H1 (cell line): Measurements from ENCODE around the gene MANSC4. TPM values are rescaled to one million over a fixed set of nuclear protein-coding genes. Genes with fewer than 3 reads are reported as not detected.

Experiments used
- CTCF ChIA-PET: fragments of 300-600 bp; sonication (Branson Sonifier 250); formaldehyde crosslinking; loops from one replicate; lab custom pipeline; 2021; ENCODE audit not compliant: partially characterized antibody; lab: Charles Lee
- POLR2A ChIA-PET: fragments of 300-600 bp; sonication (Branson Sonifier 250); formaldehyde crosslinking; loops from one replicate; lab custom pipeline; 2021; ENCODE audit warnings: inconsistent platforms; ENCODE audit not compliant: partially characterized antibody; lab: Charles Lee
- DNase-seq, 2 experiments: peaks; one replicate each; pipeline versions ENCODE4 v3.0.0 to v3.0.0-alpha.2; 2010 to 2022; ENCODE audit warnings: low spot score in 2 of 2, low read depth in 1 of 2, mixed read lengths in 1 of 2
- FAIRE-seq: peaks from 2 replicates; lab custom pipeline; 2011; peaks lifted over from hg19 to GRCh38; lab: Jason Lieb, UNC
- H2AFZ ChIP-seq: 2 replicates; pipeline ENCODE4 v1.8.1; 2012; ENCODE audit warnings: low read length, inconsistent platforms
- H2AK5ac ChIP-seq: 2 replicates; pipeline ENCODE4 v1.6.1; 2013; ENCODE audit warnings: low read depth, low read length
- H2BK120ac ChIP-seq: replicated peaks from 2 replicates; pipeline ENCODE3; 2013; ENCODE audit warnings: low read depth, low read length, inconsistent platforms
- H2BK12ac ChIP-seq: 2 replicates; pipeline ENCODE4 v1.6.1; 2013; ENCODE audit warnings: low read depth, low read length
- H2BK15ac ChIP-seq: 2 replicates; pipeline ENCODE4 v1.6.1; 2013; ENCODE audit warnings: low read length
- H2BK20ac ChIP-seq: 2 replicates; pipeline ENCODE4 v1.6.1; 2013; ENCODE audit warnings: low read length
- H2BK5ac ChIP-seq: 2 replicates; pipeline ENCODE4 v1.6.1; 2013; ENCODE audit warnings: low read depth, low read length
- H3K14ac ChIP-seq: 2 replicates; pipeline ENCODE4 v1.6.1; 2013; ENCODE audit warnings: inconsistent platforms; ENCODE audit not compliant: insufficient read length
- H3K18ac ChIP-seq: 2 replicates; pipeline ENCODE4 v1.6.1; 2013; ENCODE audit warnings: low read length; ENCODE audit errors: extremely low read depth
- H3K23ac ChIP-seq: 2 replicates; pipeline ENCODE4 v1.6.1; 2013; ENCODE audit warnings: inconsistent platforms; ENCODE audit not compliant: insufficient read length
- H3K23me2 ChIP-seq: 2 replicates; pipeline ENCODE4 v1.6.1; 2013; ENCODE audit warnings: low read depth, low read length
- H3K27ac ChIP-seq: 2 replicates; pipeline ENCODE4 v1.6.1; 2011; ENCODE audit warnings: low read depth, low read length, inconsistent platforms
- H3K27me3 ChIP-seq, 4 experiments: replicated peaks in 1 of 4; 1 replicate in 1 of 4; 2 replicates in 3 of 4; pipeline versions ENCODE4 v1.6.1 to v1.8.1; 2011 to 2013; ENCODE audit warnings: low read length in 3 of 4, mild to moderate bottlenecking in 3 of 4, inconsistent platforms in 2 of 4, mixed read lengths in 2 of 4, moderate library complexity in 1 of 4; ENCODE audit not compliant: control insufficient read depth in 3 of 4, insufficient read depth in 3 of 4; ENCODE audit errors: extremely low read depth in 1 of 4
- H3K36me3 ChIP-seq, 4 experiments: 2 replicates each; pipeline versions ENCODE4 v1.6.1 to v1.8.1; 2011 to 2013; ENCODE audit warnings: mild to moderate bottlenecking in 4 of 4, low read length in 3 of 4, moderate library complexity in 2 of 4, control low read depth in 1 of 4, inconsistent platforms in 1 of 4; ENCODE audit not compliant: insufficient read depth in 4 of 4, control insufficient read depth in 2 of 4
- H3K4ac ChIP-seq: replicated peaks from 2 replicates; pipeline ENCODE3; 2013; ENCODE audit warnings: low read length, low read depth, mixed read lengths, inconsistent platforms; ENCODE audit not compliant: insufficient read length
- H3K4me1 ChIP-seq, 4 experiments: replicated peaks in 1 of 4; 1 replicate in 1 of 4; 2 replicates in 3 of 4; pipeline versions ENCODE4 v1.6.1 to v1.8.1; 2011 to 2013; ENCODE audit warnings: low read length in 3 of 4, inconsistent platforms in 2 of 4, mixed read lengths in 1 of 4; ENCODE audit not compliant: insufficient read depth in 4 of 4, control insufficient read depth in 3 of 4
- H3K4me2 ChIP-seq, 2 experiments: 2 replicates each; pipeline versions ENCODE4 v1.6.1 to v1.8.1; 2011 to 2013; ENCODE audit warnings: low read depth in 2 of 2, low read length in 2 of 2, control low read depth in 1 of 2, inconsistent platforms in 1 of 2, mild to moderate bottlenecking in 1 of 2; ENCODE audit not compliant: insufficient read depth in 1 of 2
- H3K4me3 ChIP-seq, 4 experiments: fragments of 200-600, 300-600 bp in 1 of 4; sonication (generic), shearing (Covaris generic), sonication (Bioruptor Twin) in 1 of 4; 2 replicates each; pipeline versions ENCODE4 v1.5.1 to v1.8.1; 2011 to 2016; ENCODE audit warnings: low read length in 4 of 4, low read depth in 3 of 4, control low read depth in 2 of 4, inconsistent platforms in 2 of 4, mild to moderate bottlenecking in 2 of 4, mixed read lengths in 1 of 4, moderate library complexity in 1 of 4; ENCODE audit not compliant: insufficient read depth in 2 of 4; ENCODE audit errors: extremely low read depth in 1 of 4
- H3K56ac ChIP-seq: replicated peaks from 2 replicates; pipeline ENCODE3; 2013; ENCODE audit warnings: low read depth, mild to moderate bottlenecking, mixed read lengths, low read length, inconsistent platforms; ENCODE audit not compliant: insufficient read length
- H3K79me1 ChIP-seq: 2 replicates; pipeline ENCODE4 v1.6.1; 2013; ENCODE audit warnings: low read depth, low read length, control low read depth
- H3K79me2 ChIP-seq, 2 experiments: 2 replicates each; pipeline versions ENCODE4 v1.6.1 to v1.8.1; 2012 to 2013; ENCODE audit warnings: low read length in 2 of 2, mild to moderate bottlenecking in 2 of 2, inconsistent platforms in 1 of 2; ENCODE audit not compliant: insufficient read depth in 2 of 2, control insufficient read depth in 1 of 2
- H3K9ac ChIP-seq, 4 experiments: replicated peaks in 1 of 4; 1 replicate in 1 of 4; 2 replicates in 3 of 4; pipeline versions ENCODE4 v1.6.1 to v1.8.1; 2011 to 2013; ENCODE audit warnings: low read depth in 3 of 4, low read length in 3 of 4, control low read depth in 2 of 4, mild to moderate bottlenecking in 2 of 4, moderate library complexity in 2 of 4, inconsistent platforms in 1 of 4; ENCODE audit errors: extremely low read depth in 1 of 4
- H3K9me3 ChIP-seq, 2 experiments: 2 replicates each; pipeline versions ENCODE4 v1.6.1 to v1.8.1; 2012 to 2013; ENCODE audit warnings: mild to moderate bottlenecking in 2 of 2, moderate library complexity in 2 of 2, control low read depth in 1 of 2, inconsistent platforms in 1 of 2, low read depth in 1 of 2, low read length in 1 of 2, mixed read lengths in 1 of 2; ENCODE audit not compliant: insufficient read depth in 2 of 2
- H4K20me1 ChIP-seq, 2 experiments: replicated peaks in 1 of 2; 2 replicates each; pipeline versions ENCODE3 to v1.8.1; 2011 to 2013; ENCODE audit warnings: inconsistent platforms in 2 of 2, low read length in 2 of 2, mild to moderate bottlenecking in 1 of 2; ENCODE audit not compliant: insufficient read depth in 2 of 2, control insufficient read depth in 1 of 2
- H4K5ac ChIP-seq: 2 replicates; pipeline ENCODE4 v1.6.1; 2013; ENCODE audit warnings: low read length, low read depth, mixed read lengths, inconsistent platforms; ENCODE audit not compliant: insufficient read length
- H4K8ac ChIP-seq: 2 replicates; pipeline ENCODE4 v1.8.0; 2013; ENCODE audit warnings: mild to moderate bottlenecking, moderate library complexity, low read length, inconsistent platforms; ENCODE audit not compliant: insufficient read depth; ENCODE audit errors: extremely low read depth
- H4K91ac ChIP-seq: replicated peaks from 2 replicates; pipeline ENCODE3; 2013; ENCODE audit warnings: low read length, mixed read lengths, inconsistent platforms; ENCODE audit not compliant: insufficient read length
- ASH2L ChIP-seq: fragments of 200-600, 300-600 bp; sonication (generic); IDR thresholded peaks from one replicate; pipeline ENCODE4 v1.7.1; 2017; ENCODE audit warnings: low read length
- ATF3 ChIP-seq: IDR thresholded peaks from 2 replicates; pipeline ENCODE4 v1.6.1; 2011; ENCODE audit warnings: low read depth, mild to moderate bottlenecking, low read length; ENCODE audit not compliant: insufficient read depth
- EGR1 ChIP-seq: IDR thresholded peaks from 2 replicates; pipeline ENCODE4 v1.6.1; 2011; ENCODE audit warnings: low read depth, low read length, borderline replicate concordance
- FOSL1 ChIP-seq: IDR thresholded peaks from 2 replicates; pipeline ENCODE4 v1.6.1; 2011; ENCODE audit warnings: mild to moderate bottlenecking, low read depth, low read length, moderate library complexity; ENCODE audit not compliant: insufficient read depth
- GABPA ChIP-seq: IDR thresholded peaks from 2 replicates; pipeline ENCODE4 v1.6.1; 2011; ENCODE audit warnings: mild to moderate bottlenecking, low read length, moderate library complexity, borderline replicate concordance; ENCODE audit not compliant: insufficient read depth
- GTF2F1 ChIP-seq: IDR thresholded peaks from 2 replicates; pipeline ENCODE4 v1.6.1; 2012; ENCODE audit warnings: low read depth, low read length, improper control_type of control experiment, borderline replicate concordance
- PHF8 ChIP-seq: fragments of 200-600 bp; sonication (generic); conservative IDR thresholded peaks from 2 replicates; pipeline ENCODE4 v1.7.1; 2012; ENCODE audit warnings: low read depth, mild to moderate bottlenecking, inconsistent platforms, low read length, moderate library complexity
- SIN3A ChIP-seq, 2 experiments: IDR thresholded peaks in 1 of 2; conservative IDR thresholded peaks in 1 of 2; 2 replicates each; pipeline ENCODE4 v1.6.1; 2011 to 2012; ENCODE audit warnings: low read length in 2 of 2, improper control_type of control experiment in 1 of 2, low read depth in 1 of 2, mild to moderate bottlenecking in 1 of 2
- SP2 ChIP-seq: IDR thresholded peaks from 2 replicates; pipeline ENCODE4 v1.6.1; 2012; ENCODE audit warnings: mild to moderate bottlenecking, low read length, inconsistent platforms
- TBP ChIP-seq: IDR thresholded peaks from 2 replicates; pipeline ENCODE4 v1.6.1; 2011; ENCODE audit warnings: low read depth, low read length, improper control_type of control experiment
- TCF12 ChIP-seq: IDR thresholded peaks from 2 replicates; pipeline ENCODE4 v1.6.1; 2011; ENCODE audit warnings: low read depth, mild to moderate bottlenecking, low read length
- TEAD4 ChIP-seq: IDR thresholded peaks from 2 replicates; pipeline ENCODE4 v1.6.1; 2012; ENCODE audit warnings: low read depth, low read length, inconsistent platforms, mixed read lengths
- WGBS, 2 experiments: shearing (Covaris generic) in 1 of 2; methylation state at CpG; one replicate each; pipeline versions ENCODE4 v1.1.6 to v1.1.7; 2013 to 2015; ENCODE audit warnings: low lambda C conversion rate in 2 of 2, mixed read lengths in 2 of 2, inconsistent platforms in 1 of 2, low coverage in 1 of 2, missing lambda C conversion rate in 1 of 2; ENCODE audit not compliant: insufficient replicate concordance in 2 of 2, insufficient coverage in 1 of 2, insufficient read length in 1 of 2; ENCODE audit errors: extremely low coverage in 1 of 2, missing lambda C conversion rate in 1 of 2; 5-methylcytosine and 5-hydroxymethylcytosine counted together
- polyA plus RNA-seq, 7 experiments: library from polyadenylated mRNA; depleted of rRNA in 3 of 7; stranded (reverse) in 5 of 7; unstranded in 2 of 7; fragments of >200 nt in 5 of 7; fragments of 200-250 nt in 2 of 7; gene quantifications; 1 replicate in 5 of 7; 2 replicates in 1 of 7; 4 replicates in 1 of 7; pipeline versions ENCODE4 v1.2.1 to v1.2.3, GENCODE V29; 2011 to 2013; ENCODE audit warnings: missing spikeins in 2 of 7, mixed read lengths in 2 of 7
- total RNA-seq: library from RNA; stranded (reverse); fragmentation: NEBNext Ultra II Directional; extraction: Animal tissue kit (Norgen Biotek cat#: 25700); gene quantifications from 2 replicates; pipeline ENCODE4 v1.2.1, GENCODE V29; 2021
- TF ChIP-seq, protein P1 (sequence below): IDR thresholded peaks from 2 replicates; pipeline ENCODE4 v1.6.1; 2011; ENCODE audit warnings: low read length, improper control_type of control experiment

MANSC4 gene
- total and polyA plus RNA-seq, 2 of the 8 experiments (the other 6 are each of a cell fraction or from before 2014, with no cell fraction given), result not detected

DNA sequence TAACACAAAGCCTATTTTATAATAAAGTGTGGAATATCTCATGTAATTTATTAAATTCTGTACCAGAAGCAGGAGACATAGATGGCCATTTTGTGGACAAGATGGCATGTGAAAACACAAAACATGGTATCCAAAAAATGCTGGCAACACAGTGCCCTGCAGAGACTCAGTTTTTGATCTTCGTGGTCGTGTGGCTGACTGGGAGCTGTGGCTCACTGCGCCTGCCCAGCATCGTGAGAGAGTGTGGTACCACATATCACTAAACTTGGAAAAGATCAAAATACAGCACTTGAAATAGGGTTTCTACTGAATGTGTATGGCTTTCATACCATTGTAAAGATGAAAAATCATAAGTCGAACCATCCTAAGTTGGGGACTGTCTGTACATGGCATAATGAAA, 43.0 kb upstream of the MANSC4 start:
- 92% methylated on average over 5 of the region's 5 CpGs; no CpG with 5 or more reads in 1 of the 2 experiments for WGBS, 2 experiments
- FAIRE-seq, result no peak
- TF ChIP-seq, protein P1, sequence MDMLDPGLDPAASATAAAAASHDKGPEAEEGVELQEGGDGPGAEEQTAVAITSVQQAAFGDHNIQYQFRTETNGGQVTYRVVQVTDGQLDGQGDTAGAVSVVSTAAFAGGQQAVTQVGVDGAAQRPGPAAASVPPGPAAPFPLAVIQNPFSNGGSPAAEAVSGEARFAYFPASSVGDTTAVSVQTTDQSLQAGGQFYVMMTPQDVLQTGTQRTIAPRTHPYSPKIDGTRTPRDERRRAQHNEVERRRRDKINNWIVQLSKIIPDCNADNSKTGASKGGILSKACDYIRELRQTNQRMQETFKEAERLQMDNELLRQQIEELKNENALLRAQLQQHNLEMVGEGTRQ, result no peak
- TF ChIP-seq TEAD4, result no peak
- no peak for TF ChIP-seq GABPA
- no peak for TF ChIP-seq GTF2F1
- TF ChIP-seq SP2, result no peak
- no peak for TF ChIP-seq TCF12
- TF ChIP-seq EGR1, result no peak
- TF ChIP-seq TBP, result no peak
- TF ChIP-seq ATF3, result no peak
- no peak for TF ChIP-seq ASH2L
- no peak for TF ChIP-seq SIN3A (conservative IDR thresholded peaks at IDR 0.05 in 1 of 2, IDR thresholded peaks at IDR 0.05 in 1 of 2; ENCODE audit: low read depth in 1 of 2, low read length in 2 of 2)
- no peak for TF ChIP-seq FOSL1
- TF ChIP-seq PHF8, result no peak

More for the DNA sequence above, 43.0 kb upstream of the MANSC4 start:
- POLR2A ChIA-PET, result interaction anchor here (1.5 kb wide), 1 partner anchor 43 kb away, joined by 3 read pairs; the partner anchor contains the start of genes KLHL42 and MANSC4
- Histone ChIP-seq H3K23ac (no peak overlapping the region), H3K4ac (no peak overlapping the region), H4K91ac (no peak overlapping the region), H3K56ac (no peak overlapping the region), H4K8ac (no peak overlapping the region), H2BK5ac (no peak overlapping the region), H3K23me2 (no peaks in the 10 kb centered on the region), H4K20me1 (no peaks in the 10 kb centered on the region), H2BK15ac (no peak overlapping the region), H3K79me1 (no peaks in the 10 kb centered on the region), H2AFZ (no peak overlapping the region), H2BK20ac (no peak overlapping the region), H3K4me3 (no peak overlapping the region), H4K5ac (no peak overlapping the region), H3K27me3 (no peaks in the 10 kb centered on the region; a peak in 1 of 7 replicates), H3K79me2 (no peaks in the 10 kb centered on the region), H3K14ac (no peak overlapping the region), H2BK12ac (no peak overlapping the region), H3K9me3 (no peaks in the 10 kb centered on the region), H3K36me3 (no peaks in the 10 kb centered on the region), H3K4me2 (no peak overlapping the region), H3K27ac (no peak overlapping the region), H2AK5ac (no peak overlapping the region), H3K9ac (no peak overlapping the region), H3K18ac (no peak overlapping the region), H3K4me1 (no peaks in the 10 kb centered on the region), H2BK120ac (no peak overlapping the region)
- no peak for DNase-seq
- CTCF ChIA-PET, result interaction anchor here (1.1 to 3.4 kb wide), 5 partner anchors 8 to 140 kb away, joined by 3 to 27 read pairs (median 3); no protein-coding TSS in a partner anchor
